ENCODE measurements around the gene STX18. TPM values are rescaled to one million over a fixed set of nuclear protein-coding genes. Genes with fewer than 3 reads are reported as not detected.
A peak's percentile ranks its signal among the peaks of the same experiment; 100 is the strongest.

Gene STX18
- polyA plus RNA-seq, 1 donor, result 42.5 TPM

DNA sequence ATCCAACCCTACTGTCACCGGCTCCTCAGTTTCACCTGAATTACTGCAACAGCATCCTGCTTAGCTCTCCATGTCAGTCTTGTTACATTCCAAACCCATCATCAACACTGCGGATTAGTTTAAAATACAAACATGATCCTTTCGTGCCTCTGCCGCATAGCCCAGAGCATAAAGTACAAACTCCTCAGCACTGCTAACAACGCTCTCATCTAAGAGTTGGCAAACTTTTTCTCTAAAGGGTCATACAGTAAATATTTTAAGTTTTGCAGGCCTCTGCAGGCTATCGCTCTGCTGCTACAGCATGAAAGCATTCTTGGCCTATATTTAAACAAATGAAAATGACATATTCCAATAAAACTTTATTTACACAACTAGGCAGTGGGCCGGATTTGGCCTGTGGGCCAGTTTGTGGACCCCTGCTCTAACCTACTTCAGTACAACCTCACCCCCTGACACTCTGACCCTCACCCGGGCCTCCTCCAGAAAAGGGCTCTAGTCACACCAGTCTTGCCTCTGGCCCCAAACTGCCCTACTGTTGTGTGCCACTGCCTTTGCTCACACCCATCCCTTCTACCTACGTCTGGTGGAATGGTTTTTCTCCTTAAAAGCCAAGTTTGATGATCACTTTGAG is 7.2 kb downstream of the STX18 start:
- no peak for DNase-seq
- 100% methylated on average over 2 of the region's 9 CpGs for WGBS (ENCODE audit: insufficient coverage, low lambda C conversion rate)
- Histone ChIP-seq H3K36me3 (ENCODE audit: control insufficient read depth, insufficient read depth, low read length) (peaks cover 5% of the 10 kb centered on the region), H3K4me1 (ENCODE audit: control insufficient read depth, insufficient read depth, low read length) (no peaks in the 10 kb centered on the region), H3K27ac (ENCODE audit: low read length) (no peak overlapping the region), H3K9me3 (ENCODE audit: control insufficient read depth, low read depth, low read length) (no peaks in the 10 kb centered on the region), H3K27me3 (ENCODE audit: control insufficient read depth, insufficient read depth, low read length) (no peaks in the 10 kb centered on the region), H3K4me3 (ENCODE audit: low read length) (no peak overlapping the region)

DNA sequence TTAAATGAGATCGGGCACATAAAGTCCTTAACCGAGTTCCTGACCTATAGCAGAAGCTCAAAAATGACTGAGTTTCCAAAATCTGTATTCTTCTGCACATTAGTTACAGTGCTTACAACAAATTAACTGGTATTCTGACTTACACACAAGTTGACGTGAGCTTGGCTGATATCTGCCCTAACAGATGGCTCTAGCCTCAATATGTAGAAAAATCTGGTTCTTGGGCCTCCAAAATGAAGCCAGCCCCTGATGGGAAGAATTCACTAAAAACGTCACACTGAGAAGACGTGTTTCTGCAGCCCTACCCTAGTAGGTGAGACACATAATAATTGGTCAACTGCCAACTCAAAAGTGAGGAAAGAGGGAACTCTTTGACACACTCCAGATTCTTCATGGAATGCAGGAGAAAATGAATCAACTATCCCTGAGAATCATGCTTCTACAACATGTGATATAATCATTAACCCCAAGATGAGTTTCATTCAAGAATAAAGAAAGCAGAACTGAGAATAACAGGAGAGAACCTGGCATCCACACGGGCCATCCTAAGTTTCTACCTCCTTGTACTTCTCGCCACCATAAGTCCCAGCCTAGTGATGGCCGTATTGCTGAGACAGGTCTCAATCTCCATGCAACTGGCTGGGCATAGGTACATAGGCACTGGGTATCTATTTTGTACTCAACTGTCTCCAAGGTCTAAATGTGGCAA is 8.2 kb downstream of the STX18 start:
- WGBS (ENCODE audit: insufficient coverage, low lambda C conversion rate), result 100% methylated on average over 1 of the region's 8 CpGs
- H3K36me3 ChIP-seq (ENCODE audit: control insufficient read depth, insufficient read depth, low read length), result peaks cover 5% of the 10 kb centered on the region
- H3K27ac ChIP-seq (ENCODE audit: low read length), result no peak overlapping the region
- H3K9me3 ChIP-seq (ENCODE audit: control insufficient read depth, low read depth, low read length), result no peaks in the 10 kb centered on the region
- H3K27me3 ChIP-seq (ENCODE audit: control insufficient read depth, insufficient read depth, low read length), result no peaks in the 10 kb centered on the region
- no peak overlapping the region for H3K4me3 ChIP-seq (ENCODE audit: low read length)
- no peak for DNase-seq
- no peaks in the 10 kb centered on the region for H3K4me1 ChIP-seq (ENCODE audit: control insufficient read depth, insufficient read depth, low read length)

DNA sequence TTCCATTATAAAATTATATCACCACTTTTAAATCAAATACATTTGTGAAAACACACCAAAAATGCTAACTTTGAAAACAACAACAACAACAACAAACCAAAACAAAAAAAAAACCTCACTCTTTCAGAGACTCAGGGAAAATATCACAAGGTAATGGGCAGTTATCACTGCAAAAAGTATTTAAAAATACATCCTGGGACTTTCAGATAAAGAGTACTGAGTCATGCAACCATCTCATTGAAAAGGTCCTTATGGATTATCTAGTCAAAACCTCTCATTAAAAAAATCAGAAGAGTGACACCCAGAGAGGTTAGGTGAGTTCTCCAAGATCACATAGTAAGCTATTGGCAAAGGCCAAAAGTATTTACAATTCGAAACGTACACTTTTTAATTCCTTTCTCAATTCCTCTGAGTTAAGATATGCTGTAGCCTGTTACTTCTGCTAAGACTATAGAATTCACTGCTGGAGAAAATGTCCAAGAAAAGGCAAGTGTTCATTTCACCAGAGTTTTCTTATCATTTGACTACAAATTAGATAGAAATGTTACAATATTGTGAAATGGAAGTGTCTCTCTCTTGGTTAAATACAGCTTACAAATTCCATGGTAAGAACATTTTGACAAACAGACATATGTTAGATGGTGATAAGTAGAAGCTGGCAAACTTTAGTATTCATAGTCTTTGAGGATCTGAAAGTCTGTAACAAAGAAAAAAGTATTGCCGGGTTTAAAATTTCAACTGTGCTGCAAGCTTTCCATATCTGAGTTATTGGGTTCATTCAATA is 9.3 kb downstream of the STX18 start:
- H3K4me1 ChIP-seq (ENCODE audit: control insufficient read depth, insufficient read depth, low read length), result no peaks in the 10 kb centered on the region
- H3K27ac ChIP-seq (ENCODE audit: low read length), result no peak overlapping the region
- WGBS (ENCODE audit: insufficient coverage, low lambda C conversion rate), result 100% methylated on average over 1 of the region's 3 CpGs
- DNase-seq, result no peak
- no peaks in the 10 kb centered on the region for H3K9me3 ChIP-seq (ENCODE audit: control insufficient read depth, low read depth, low read length)
- H3K36me3 ChIP-seq (ENCODE audit: control insufficient read depth, insufficient read depth, low read length), result peaks cover 9% of the 10 kb centered on the region
- no peak overlapping the region for H3K4me3 ChIP-seq (ENCODE audit: low read length)
- H3K27me3 ChIP-seq (ENCODE audit: control insufficient read depth, insufficient read depth, low read length), result no peaks in the 10 kb centered on the region

DNA sequence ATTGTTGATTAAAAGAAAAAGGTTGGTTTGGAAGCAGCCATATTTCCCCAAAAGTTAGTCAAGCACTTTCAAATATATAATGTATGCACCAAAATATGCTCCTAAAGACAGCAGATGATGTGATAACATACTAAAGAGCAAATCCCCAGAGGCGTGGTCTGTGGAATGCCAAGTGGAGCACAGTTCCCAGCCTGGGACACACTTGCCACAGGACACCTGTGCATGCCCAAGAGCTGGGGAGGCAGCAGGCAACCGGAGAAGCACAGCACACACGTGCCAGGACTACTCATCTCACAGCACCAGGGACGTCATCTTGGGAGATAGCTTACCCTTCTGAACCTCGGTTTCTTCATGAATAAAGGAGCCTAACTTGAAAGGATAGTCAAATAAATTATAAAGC is 12.5 kb downstream of the STX18 start:
- no peak overlapping the region for H3K4me3 ChIP-seq (ENCODE audit: low read length)
- peaks cover 4% of the 10 kb centered on the region for H3K36me3 ChIP-seq (ENCODE audit: control insufficient read depth, insufficient read depth, low read length)
- H3K4me1 ChIP-seq (ENCODE audit: control insufficient read depth, insufficient read depth, low read length), result no peaks in the 10 kb centered on the region
- no peaks in the 10 kb centered on the region for H3K27me3 ChIP-seq (ENCODE audit: control insufficient read depth, insufficient read depth, low read length)
- H3K9me3 ChIP-seq (ENCODE audit: control insufficient read depth, low read depth, low read length), result no peaks in the 10 kb centered on the region
- no peak for DNase-seq
- no CpG with 5 or more reads among the region's 5 CpGs for WGBS (ENCODE audit: insufficient coverage, low lambda C conversion rate)
- H3K27ac ChIP-seq (ENCODE audit: low read length), result no peak overlapping the region

DNA sequence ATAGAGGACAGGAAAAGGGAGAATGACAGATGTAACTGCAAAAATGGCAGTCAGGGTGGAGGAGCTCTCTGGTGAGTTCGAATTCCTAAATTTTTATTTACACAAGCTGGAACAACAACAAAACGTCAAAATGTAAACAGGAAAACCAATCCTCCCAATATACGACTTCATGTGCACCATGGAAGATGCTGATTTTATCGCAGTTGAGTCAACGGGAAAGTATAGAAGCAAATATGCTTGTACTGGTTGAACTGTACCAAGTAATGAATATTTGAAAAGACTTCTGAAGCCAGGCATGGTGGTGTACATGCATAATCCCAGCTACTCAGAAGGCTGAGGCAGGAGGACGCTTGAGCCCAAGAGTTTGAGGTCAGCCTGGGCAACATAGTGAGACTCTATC is 15.4 kb downstream of the STX18 start:
- H3K9me3 ChIP-seq (ENCODE audit: control insufficient read depth, low read depth, low read length), result no peaks in the 10 kb centered on the region
- 100% methylated on average over 1 of the region's 6 CpGs for WGBS (ENCODE audit: insufficient coverage, low lambda C conversion rate)
- H3K36me3 ChIP-seq (ENCODE audit: control insufficient read depth, insufficient read depth, low read length), result peaks cover 4% of the 10 kb centered on the region
- no peak for DNase-seq
- no peaks in the 10 kb centered on the region for H3K4me1 ChIP-seq (ENCODE audit: control insufficient read depth, insufficient read depth, low read length)
- H3K4me3 ChIP-seq (ENCODE audit: low read length), result no peak overlapping the region
- no peaks in the 10 kb centered on the region for H3K27me3 ChIP-seq (ENCODE audit: control insufficient read depth, insufficient read depth, low read length)
- no peak overlapping the region for H3K27ac ChIP-seq (ENCODE audit: low read length)

DNA sequence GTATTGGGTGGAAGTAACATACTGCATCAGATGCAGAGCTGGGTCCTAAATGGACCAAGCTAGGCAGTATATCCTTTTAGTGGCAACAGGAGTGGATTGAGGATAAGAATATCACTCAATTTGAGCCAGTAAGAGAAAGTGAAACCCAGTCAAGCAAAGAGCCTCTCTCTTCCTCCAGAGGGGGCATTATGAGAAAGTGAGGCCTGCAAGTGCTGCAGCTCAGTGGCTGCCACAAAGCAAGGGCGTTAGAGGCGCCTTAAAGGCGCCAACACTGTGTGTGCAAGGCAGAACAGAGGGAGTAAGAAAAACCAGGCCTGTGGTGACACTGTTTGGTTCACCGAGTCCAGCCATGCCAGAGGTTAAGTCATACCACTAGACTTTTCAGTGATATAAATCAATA is 17.5 kb downstream of the STX18 start:
- Histone ChIP-seq H3K27ac (ENCODE audit: low read length) (no peak overlapping the region), H3K36me3 (ENCODE audit: control insufficient read depth, insufficient read depth, low read length) (peaks cover 4% of the 10 kb centered on the region), H3K4me1 (ENCODE audit: control insufficient read depth, insufficient read depth, low read length) (no peaks in the 10 kb centered on the region), H3K27me3 (ENCODE audit: control insufficient read depth, insufficient read depth, low read length) (no peaks in the 10 kb centered on the region), H3K9me3 (ENCODE audit: control insufficient read depth, low read depth, low read length) (no peaks in the 10 kb centered on the region), H3K4me3 (ENCODE audit: low read length) (no peak overlapping the region)
- WGBS (ENCODE audit: insufficient coverage, low lambda C conversion rate), result no CpG with 5 or more reads among the region's 4 CpGs
- peak; percentile 19 to 43 for DNase-seq

DNA sequence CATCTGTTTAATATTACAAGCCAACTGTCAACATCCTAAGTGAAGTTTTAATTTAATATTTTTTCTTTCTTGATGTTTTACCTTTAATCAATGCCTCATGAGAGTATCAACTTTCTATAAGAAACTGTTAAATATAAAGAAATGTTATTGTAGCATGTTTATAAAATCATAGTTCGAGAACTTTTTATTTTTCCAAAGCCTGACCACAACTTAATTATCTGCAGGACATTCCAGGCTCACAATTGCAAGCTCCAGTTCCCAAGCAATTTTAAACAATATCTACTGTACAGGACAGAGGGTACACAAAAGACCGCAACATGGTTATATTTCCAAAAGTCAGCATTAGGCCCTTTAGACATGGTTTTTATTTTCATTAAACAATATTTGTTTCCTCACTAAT is 20.1 kb downstream of the STX18 start:
- Histone ChIP-seq H3K27me3 (ENCODE audit: control insufficient read depth, insufficient read depth, low read length) (no peaks in the 10 kb centered on the region), H3K36me3 (ENCODE audit: control insufficient read depth, insufficient read depth, low read length) (no peaks in the 10 kb centered on the region), H3K9me3 (ENCODE audit: control insufficient read depth, low read depth, low read length) (no peaks in the 10 kb centered on the region), H3K4me3 (ENCODE audit: low read length) (no peak overlapping the region), H3K4me1 (ENCODE audit: control insufficient read depth, insufficient read depth, low read length) (no peaks in the 10 kb centered on the region), H3K27ac (ENCODE audit: low read length) (no peak overlapping the region)
- 83% methylated on average over 2 of the region's 2 CpGs for WGBS (ENCODE audit: insufficient coverage, low lambda C conversion rate)
- no peak for DNase-seq

DNA sequence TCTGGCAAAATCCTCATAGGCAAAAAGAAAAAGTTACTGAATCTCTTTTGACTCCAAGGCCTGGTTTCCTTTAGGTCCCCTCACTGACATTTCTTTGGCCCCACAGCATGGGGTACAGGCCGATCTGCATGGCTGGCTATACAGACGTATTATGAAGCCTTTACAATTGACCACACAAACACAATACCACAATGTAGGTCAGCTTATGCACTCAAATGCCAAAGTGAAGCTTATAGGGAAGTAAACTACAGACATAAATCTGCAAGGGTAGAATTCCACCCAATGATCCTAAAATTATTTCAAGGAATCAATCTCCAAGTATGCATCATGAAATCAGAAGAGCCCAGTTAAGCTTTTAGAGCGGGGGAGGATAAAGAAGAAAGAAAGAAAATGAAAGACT is 20.7 kb downstream of the STX18 start:
- no peak overlapping the region for H3K4me3 ChIP-seq (ENCODE audit: low read length)
- no peaks in the 10 kb centered on the region for H3K36me3 ChIP-seq (ENCODE audit: control insufficient read depth, insufficient read depth, low read length)
- WGBS (ENCODE audit: insufficient coverage, low lambda C conversion rate), result 100% methylated on average over 1 of the region's 3 CpGs
- peak in 1 of 2 donors; percentile 10 for DNase-seq
- H3K27ac ChIP-seq (ENCODE audit: low read length), result no peak overlapping the region
- no peaks in the 10 kb centered on the region for H3K4me1 ChIP-seq (ENCODE audit: control insufficient read depth, insufficient read depth, low read length)
- H3K9me3 ChIP-seq (ENCODE audit: control insufficient read depth, low read depth, low read length), result no peaks in the 10 kb centered on the region
- no peaks in the 10 kb centered on the region for H3K27me3 ChIP-seq (ENCODE audit: control insufficient read depth, insufficient read depth, low read length)

DNA sequence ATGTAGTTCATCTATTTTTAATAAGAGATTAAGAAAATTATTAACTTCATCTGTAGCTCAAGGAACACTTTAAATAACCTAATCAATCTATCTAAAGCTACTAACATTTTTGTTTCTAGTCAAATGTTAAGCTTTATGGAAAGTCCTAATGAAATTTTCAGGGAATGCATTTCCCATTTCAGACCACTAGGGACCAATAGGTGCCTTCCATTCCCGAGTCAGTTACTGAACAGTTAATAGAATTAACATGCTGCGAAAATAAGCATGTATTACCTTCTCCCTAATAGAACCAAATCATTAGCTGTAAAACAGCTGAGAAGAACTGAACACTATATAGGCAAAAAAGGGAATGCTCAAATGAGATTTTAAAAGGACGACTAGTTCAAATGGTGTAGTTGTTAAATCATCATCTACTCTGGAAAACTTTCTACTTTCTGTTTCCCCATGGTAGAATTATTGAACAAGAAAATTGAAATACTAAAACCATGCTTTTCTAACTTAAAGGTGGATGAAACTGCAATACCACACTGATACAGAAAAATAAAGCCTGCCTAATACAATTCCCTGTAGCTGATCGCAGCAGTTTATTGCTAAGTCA is 22.5 kb downstream of the STX18 start:
- Histone ChIP-seq H3K27ac (ENCODE audit: low read length) (no peak overlapping the region), H3K27me3 (ENCODE audit: control insufficient read depth, insufficient read depth, low read length) (no peaks in the 10 kb centered on the region), H3K4me3 (ENCODE audit: low read length) (no peak overlapping the region), H3K9me3 (ENCODE audit: control insufficient read depth, low read depth, low read length) (no peaks in the 10 kb centered on the region), H3K4me1 (ENCODE audit: control insufficient read depth, insufficient read depth, low read length) (no peaks in the 10 kb centered on the region), H3K36me3 (ENCODE audit: control insufficient read depth, insufficient read depth, low read length) (no peaks in the 10 kb centered on the region)
- 100% methylated on average over 1 of the region's 4 CpGs for WGBS (ENCODE audit: insufficient coverage, low lambda C conversion rate)
- no peak for DNase-seq

DNA sequence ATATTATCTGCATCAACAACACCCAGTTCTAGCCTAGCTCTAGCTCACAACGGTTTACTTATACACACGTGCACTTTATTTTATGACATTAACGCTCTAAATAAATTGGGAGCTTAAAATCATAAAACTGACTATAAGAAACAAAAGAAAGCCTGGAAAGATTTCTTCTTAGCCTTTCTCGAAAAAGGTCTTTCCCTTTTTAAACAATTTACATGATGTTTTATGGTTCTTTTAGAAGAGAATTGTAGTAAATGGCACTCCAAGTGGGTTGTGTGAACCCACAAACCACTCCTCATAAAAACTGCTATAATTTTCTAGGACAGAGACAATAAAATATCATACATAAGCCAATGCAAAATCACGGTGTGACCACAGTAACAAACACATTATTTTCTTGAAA is 23.1 kb downstream of the STX18 start:
- Histone ChIP-seq H3K4me3 (ENCODE audit: low read length) (no peak overlapping the region), H3K36me3 (ENCODE audit: control insufficient read depth, insufficient read depth, low read length) (no peaks in the 10 kb centered on the region), H3K27me3 (ENCODE audit: control insufficient read depth, insufficient read depth, low read length) (no peaks in the 10 kb centered on the region), H3K9me3 (ENCODE audit: control insufficient read depth, low read depth, low read length) (no peaks in the 10 kb centered on the region), H3K27ac (ENCODE audit: low read length) (no peak overlapping the region), H3K4me1 (ENCODE audit: control insufficient read depth, insufficient read depth, low read length) (no peaks in the 10 kb centered on the region)
- DNase-seq, result no peak
- WGBS (ENCODE audit: insufficient coverage, low lambda C conversion rate), result 90% methylated on average over 3 of the region's 5 CpGs
